ENCODE results near the gene TMBIM1. TPM values are rescaled to one million over a fixed set of nuclear protein-coding genes. Genes with fewer than 3 reads are reported as not detected.

Gene TMBIM1
- total RNA-seq, 4 donors from 2014 or later, result 272 to 341 (median 287) TPM

- WGBS, 2 donors, result 18 to 23% methylated on average over 11 of the region's 11 CpGs
- intact Hi-C loops (cut with DNase I), result no loop called here
- peak; percentile 85 to 86 for DNase-seq
Observed at GRCh38 chr2:218286570-218287459, 5.5 kb downstream of the TMBIM1 start.

GRCh38 chr2:218285604-218286003 is 6.7 kb downstream of the TMBIM1 start:
- DNase-seq, result peak; percentile 92
- peaks cover 99% of the 10 kb centered on the region in 2 donors for H3K4me1 ChIP-seq
- H3K27ac ChIP-seq, result peak overlapping the region; percentile 94 to 97 (median 97)
- no peaks in the 10 kb centered on the region for H3K9me3 ChIP-seq
- TF ChIP-seq CTCF (IDR thresholded peaks at IDR 0.05) (no peak), POLR2A (IDR thresholded peaks at IDR 0.05) (no peak)
- intact Hi-C loops (cut with DNase I), result no loop called here
- peaks cover 3 to 9% of the 10 kb centered on the region in 2 donors for H3K36me3 ChIP-seq
- 12 to 21% methylated on average over 5 to 6 of the region's 6 CpGs for WGBS, 2 donors
- H3K4me3 ChIP-seq (replicated peaks in 1 of 3), result peak overlapping the region in 1 of 3 donors; percentile 29
- H3K27me3 ChIP-seq, result no peaks in the 10 kb centered on the region

More at GRCh38 chr2:218286570-218287459, 5.5 kb downstream of the TMBIM1 start:
- TF ChIP-seq CTCF (IDR thresholded peaks at IDR 0.05), result no peak
- TF ChIP-seq POLR2A (IDR thresholded peaks at IDR 0.05), result peak in 1 of 2 donors; percentile 29
- peak overlapping the region in 1 of 3 donors; percentile 29 for H3K4me3 ChIP-seq (replicated peaks in 1 of 3)
- H3K27me3 ChIP-seq, result no peaks in the 10 kb centered on the region
- peaks cover 97% of the 10 kb centered on the region in 2 donors for H3K4me1 ChIP-seq
- no peaks in the 10 kb centered on the region for H3K9me3 ChIP-seq
- peaks cover 0 to under 1% of the 10 kb centered on the region in 2 donors for H3K36me3 ChIP-seq
- peak overlapping the region; percentile 94 to 97 (median 97) for H3K27ac ChIP-seq

GRCh38 chr2:218284106-218284811 is 8.0 kb downstream of the TMBIM1 start:
- 66 to 67% methylated on average over 16 of the region's 16 CpGs for WGBS, 2 donors
- Histone ChIP-seq H3K27ac (peak overlapping the region; percentile 94 to 97 (median 97)), H3K9me3 (no peaks in the 10 kb centered on the region), H3K4me3 (replicated peaks in 1 of 3) (no peak overlapping the region), H3K4me1 (peaks cover 99% of the 10 kb centered on the region in 2 donors), H3K27me3 (no peaks in the 10 kb centered on the region), H3K36me3 (peaks cover 15 to 21% of the 10 kb centered on the region in 2 donors)
- TF ChIP-seq CTCF (IDR thresholded peaks at IDR 0.05) (no peak), POLR2A (IDR thresholded peaks at IDR 0.05) (peak in 1 of 2 donors; percentile 23)
- intact Hi-C loops (cut with DNase I), result no loop called here
- peak; percentile 59 to 75 for DNase-seq

GRCh38 chr2:218282173-218282991 is 9.9 kb downstream of the TMBIM1 start:
- TF ChIP-seq POLR2A (IDR thresholded peaks at IDR 0.05), result peak in 1 of 2 donors; percentile 34
- TF ChIP-seq CTCF (IDR thresholded peaks at IDR 0.05), result no peak
- 30 to 54% methylated on average over 12 to 17 of the region's 17 CpGs for WGBS, 2 donors
- H3K4me3 ChIP-seq (replicated peaks in 1 of 3), result no peak overlapping the region
- intact Hi-C loops (cut with DNase I), result no loop called here
- DNase-seq, result peak; percentile 92
- no peaks in the 10 kb centered on the region for H3K9me3 ChIP-seq
- H3K4me1 ChIP-seq, result peaks cover 86 to 89% of the 10 kb centered on the region in 2 donors
- no peaks in the 10 kb centered on the region for H3K27me3 ChIP-seq
- H3K36me3 ChIP-seq, result peaks cover 34 to 40% of the 10 kb centered on the region in 2 donors
- H3K27ac ChIP-seq, result peak overlapping the region; percentile 94 to 97 (median 97)

Data from thyroid gland (tissue), 4 donors.